ENCODE measurements around the gene NHERF2.

GRCh38 chr16:2035431-2036199, 8.9 kb downstream of the NHERF2 start:
- TF ChIP-seq, protein P1, sequence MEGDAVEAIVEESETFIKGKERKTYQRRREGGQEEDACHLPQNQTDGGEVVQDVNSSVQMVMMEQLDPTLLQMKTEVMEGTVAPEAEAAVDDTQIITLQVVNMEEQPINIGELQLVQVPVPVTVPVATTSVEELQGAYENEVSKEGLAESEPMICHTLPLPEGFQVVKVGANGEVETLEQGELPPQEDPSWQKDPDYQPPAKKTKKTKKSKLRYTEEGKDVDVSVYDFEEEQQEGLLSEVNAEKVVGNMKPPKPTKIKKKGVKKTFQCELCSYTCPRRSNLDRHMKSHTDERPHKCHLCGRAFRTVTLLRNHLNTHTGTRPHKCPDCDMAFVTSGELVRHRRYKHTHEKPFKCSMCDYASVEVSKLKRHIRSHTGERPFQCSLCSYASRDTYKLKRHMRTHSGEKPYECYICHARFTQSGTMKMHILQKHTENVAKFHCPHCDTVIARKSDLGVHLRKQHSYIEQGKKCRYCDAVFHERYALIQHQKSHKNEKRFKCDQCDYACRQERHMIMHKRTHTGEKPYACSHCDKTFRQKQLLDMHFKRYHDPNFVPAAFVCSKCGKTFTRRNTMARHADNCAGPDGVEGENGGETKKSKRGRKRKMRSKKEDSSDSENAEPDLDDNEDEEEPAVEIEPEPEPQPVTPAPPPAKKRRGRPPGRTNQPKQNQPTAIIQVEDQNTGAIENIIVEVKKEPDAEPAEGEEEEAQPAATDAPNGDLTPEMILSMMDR (IDR thresholded peaks at IDR 0.05): no peak
- TF ChIP-seq POLR2AphosphoS5 (IDR thresholded peaks at IDR 0.05) (no peak), EP300 (IDR thresholded peaks at IDR 0.05) (no peak), POLR2A (IDR thresholded peaks at IDR 0.05) (no peak)
